ENCODE measurements around the gene SNX24.
A peak's percentile ranks its signal among the peaks of the same experiment; 100 is the strongest.

Gene SNX24

GRCh38 chr5:122929980-122930379 lies 84.6 kb downstream of the SNX24 start:
- no peak overlapping the region for H3K4me3 ChIP-seq (ENCODE audit: low read length)
- no peak for TF ChIP-seq CTCF (conservative IDR thresholded peaks at IDR 0.05; ENCODE audit: low read length)
- no peak for DNase-seq (ENCODE audit: low read depth)

- no peak for DNase-seq (ENCODE audit: low read depth)
- TF ChIP-seq CTCF (conservative IDR thresholded peaks at IDR 0.05; ENCODE audit: low read length): no peak
- no peak overlapping the region for H3K4me3 ChIP-seq (ENCODE audit: low read length)
Measured at GRCh38 chr5:122933956-122934355, 88.5 kb downstream of the SNX24 start.

GRCh38 chr5:122936088-122936487 lies 90.7 kb downstream of the SNX24 start:
- no peak overlapping the region for H3K4me3 ChIP-seq (ENCODE audit: low read length)
- TF ChIP-seq CTCF (conservative IDR thresholded peaks at IDR 0.05; ENCODE audit: low read length): no peak
- no peak for DNase-seq (ENCODE audit: low read depth)

GRCh38 chr5:122937914-122938313 lies 92.5 kb downstream of the SNX24 start:
- TF ChIP-seq CTCF (conservative IDR thresholded peaks at IDR 0.05; ENCODE audit: low read length): no peak
- no peak overlapping the region for H3K4me3 ChIP-seq (ENCODE audit: low read length)
- DNase-seq (ENCODE audit: low read depth): no peak

GRCh38 chr5:122940890-122941289 lies 95.5 kb downstream of the SNX24 start:
- DNase-seq (ENCODE audit: low read depth): no peak
- no peak for TF ChIP-seq CTCF (conservative IDR thresholded peaks at IDR 0.05; ENCODE audit: low read length)
- H3K4me3 ChIP-seq (ENCODE audit: low read length): no peak overlapping the region

- H3K4me3 ChIP-seq (ENCODE audit: low read length): no peak overlapping the region
- TF ChIP-seq CTCF (conservative IDR thresholded peaks at IDR 0.05; ENCODE audit: low read length): no peak
- DNase-seq (ENCODE audit: low read depth): no peak
Measured at GRCh38 chr5:122941737-122942136, 96.3 kb downstream of the SNX24 start.

- no peak for TF ChIP-seq CTCF (conservative IDR thresholded peaks at IDR 0.05; ENCODE audit: low read length)
- no peak overlapping the region for H3K4me3 ChIP-seq (ENCODE audit: low read length)
- peak; percentile 5 for DNase-seq (ENCODE audit: low read depth)
Measured at GRCh38 chr5:122942164-122942914, 96.9 kb downstream of the SNX24 start.

Data from AG10803 (cell line).